ENCODE results near the gene FALEC. TPM values are rescaled to one million over a fixed set of nuclear protein-coding genes. Genes with fewer than 3 reads are reported as not detected.

Gene FALEC
- total and polyA plus RNA-seq, 9 of the 15 experiments (the other 6 are each of a cell fraction or from before 2014, with no cell fraction given) = 0.15 to 1.8 (median 0.53) TPM; not detected in 5

- TF ChIP-seq, protein P1, sequence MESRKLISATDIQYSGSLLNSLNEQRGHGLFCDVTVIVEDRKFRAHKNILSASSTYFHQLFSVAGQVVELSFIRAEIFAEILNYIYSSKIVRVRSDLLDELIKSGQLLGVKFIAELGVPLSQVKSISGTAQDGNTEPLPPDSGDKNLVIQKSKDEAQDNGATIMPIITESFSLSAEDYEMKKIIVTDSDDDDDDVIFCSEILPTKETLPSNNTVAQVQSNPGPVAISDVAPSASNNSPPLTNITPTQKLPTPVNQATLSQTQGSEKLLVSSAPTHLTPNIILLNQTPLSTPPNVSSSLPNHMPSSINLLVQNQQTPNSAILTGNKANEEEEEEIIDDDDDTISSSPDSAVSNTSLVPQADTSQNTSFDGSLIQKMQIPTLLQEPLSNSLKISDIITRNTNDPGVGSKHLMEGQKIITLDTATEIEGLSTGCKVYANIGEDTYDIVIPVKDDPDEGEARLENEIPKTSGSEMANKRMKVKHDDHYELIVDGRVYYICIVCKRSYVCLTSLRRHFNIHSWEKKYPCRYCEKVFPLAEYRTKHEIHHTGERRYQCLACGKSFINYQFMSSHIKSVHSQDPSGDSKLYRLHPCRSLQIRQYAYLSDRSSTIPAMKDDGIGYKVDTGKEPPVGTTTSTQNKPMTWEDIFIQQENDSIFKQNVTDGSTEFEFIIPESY (CRISPR knock-in tag; IDR thresholded peaks at IDR 0.05) = 0 out of 2 replicates have a peak, but pooled peaks have one; percentile 2
- TF ChIP-seq, protein P2, sequence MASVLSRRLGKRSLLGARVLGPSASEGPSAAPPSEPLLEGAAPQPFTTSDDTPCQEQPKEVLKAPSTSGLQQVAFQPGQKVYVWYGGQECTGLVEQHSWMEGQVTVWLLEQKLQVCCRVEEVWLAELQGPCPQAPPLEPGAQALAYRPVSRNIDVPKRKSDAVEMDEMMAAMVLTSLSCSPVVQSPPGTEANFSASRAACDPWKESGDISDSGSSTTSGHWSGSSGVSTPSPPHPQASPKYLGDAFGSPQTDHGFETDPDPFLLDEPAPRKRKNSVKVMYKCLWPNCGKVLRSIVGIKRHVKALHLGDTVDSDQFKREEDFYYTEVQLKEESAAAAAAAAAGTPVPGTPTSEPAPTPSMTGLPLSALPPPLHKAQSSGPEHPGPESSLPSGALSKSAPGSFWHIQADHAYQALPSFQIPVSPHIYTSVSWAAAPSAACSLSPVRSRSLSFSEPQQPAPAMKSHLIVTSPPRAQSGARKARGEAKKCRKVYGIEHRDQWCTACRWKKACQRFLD (CRISPR knock-in tag; IDR thresholded peaks at IDR 0.05) = no peak
- TF ChIP-seq FOS (IDR thresholded peaks at IDR 0.05; ENCODE audit: extremely low read depth, insufficient read length) (no peak), ETV5 (CRISPR knock-in tag; IDR thresholded peaks at IDR 0.05; ENCODE audit: low read depth) (0 out of 2 replicates have a peak, but pooled peaks have one; percentile 16), ESRRB (CRISPR knock-in tag; IDR thresholded peaks at IDR 0.05; ENCODE audit: borderline replicate concordance) (no peak), STAT5B (CRISPR knock-in tag; IDR thresholded peaks at IDR 0.05) (no peak), IRF9 (tag; IDR thresholded peaks at IDR 0.05) (no peak), CBX1 (IDR thresholded peaks at IDR 0.05; ENCODE audit: low read depth) (no peak)
These were observed 51.8 kb downstream of the FALEC start (continued) for GRCh38 chr1:150567341-150567716.

Measured in K562 (cell line).